Measurements from ENCODE around the gene GJB2.

Gene GJB2

GRCh38 chr13:20192836-20193161, at the start of gene GJB2:
Gene GJB2, minus strand, starts transcription at chr13:20192938. Its CDS starts 3,357 bp downstream, at chr13:20189581.
- no peak for DNase-seq (ENCODE audit: low read depth, low spot score)

GRCh38 chr13:20241593-20241992, 48.9 kb upstream of the GJB2 start:
- DNase-seq (ENCODE audit: low read depth, low spot score), result no peak

- no peak for DNase-seq (ENCODE audit: low read depth, low spot score)
Observed at GRCh38 chr13:20239748-20240147, 47.0 kb upstream of the GJB2 start.

- no peak for DNase-seq (ENCODE audit: low read depth, low spot score)
Observed at GRCh38 chr13:20232556-20233277, 40.0 kb upstream of the GJB2 start.

- DNase-seq (ENCODE audit: low read depth, low spot score), result no peak
Observed at GRCh38 chr13:20231839-20232555, 39.3 kb upstream of the GJB2 start, which contains the start of gene GJB6. Gene GJB6, minus strand, starts transcription at chr13:20232319. Its CDS starts 8,839 bp downstream, at chr13:20223480.

- DNase-seq (ENCODE audit: low read depth, low spot score), result no peak
Observed at GRCh38 chr13:20230913-20231838, 38.4 kb upstream of the GJB2 start.

- DNase-seq (ENCODE audit: low read depth, low spot score), result no peak
Observed at GRCh38 chr13:20227730-20228129, 35.0 kb upstream of the GJB2 start.

- DNase-seq (ENCODE audit: low read depth, low spot score), result no peak
Observed at GRCh38 chr13:20227288-20227687, 34.5 kb upstream of the GJB2 start.

- no peak for DNase-seq (ENCODE audit: low read depth, low spot score)
Observed at GRCh38 chr13:20222553-20222952, 29.8 kb upstream of the GJB2 start.

GRCh38 chr13:20221772-20222171, 29.0 kb upstream of the GJB2 start:
- no peak for DNase-seq (ENCODE audit: low read depth, low spot score)

GRCh38 chr13:20219577-20219976, 26.8 kb upstream of the GJB2 start:
- no peak for DNase-seq (ENCODE audit: low read depth, low spot score)

GRCh38 chr13:20217168-20217567, 24.4 kb upstream of the GJB2 start:
- no peak for DNase-seq (ENCODE audit: low read depth, low spot score)

GRCh38 chr13:20209948-20210347, 17.2 kb upstream of the GJB2 start:
- no peak for DNase-seq (ENCODE audit: low read depth, low spot score)

- DNase-seq (ENCODE audit: low read depth, low spot score), result no peak
Observed at GRCh38 chr13:20206698-20207235, 14.0 kb upstream of the GJB2 start.

- no peak for DNase-seq (ENCODE audit: low read depth, low spot score)
Observed at GRCh38 chr13:20206065-20206697, 13.4 kb upstream of the GJB2 start.

- no peak for DNase-seq (ENCODE audit: low read depth, low spot score)
Observed at GRCh38 chr13:20198781-20199180, 6.0 kb upstream of the GJB2 start.

GRCh38 chr13:20197361-20197834, 4.7 kb upstream of the GJB2 start:
- no peak for DNase-seq (ENCODE audit: low read depth, low spot score)

GRCh38 chr13:20195801-20196200, 3.1 kb upstream of the GJB2 start:
- no peak for DNase-seq (ENCODE audit: low read depth, low spot score)

- DNase-seq (ENCODE audit: low read depth, low spot score), result no peak
Observed at GRCh38 chr13:20193907-20194631, 1.3 kb upstream of the GJB2 start.

GRCh38 chr13:20193162-20193906, 596 bp upstream of the GJB2 start:
- no peak for DNase-seq (ENCODE audit: low read depth, low spot score)
